Trophoblast cell (in vitro differentiated cells and primary cell): ENCODE results near the gene GTF2H2C.

ENCODE experiments used
- DNase-seq, 2 donors: peaks; one replicate each; pipeline ENCODE4 v3.0.0-alpha.2; 2016
- H2AFZ ChIP-seq: 2 replicates; pipeline ENCODE4 v1.6.1; 2013; ENCODE audit warnings: low read length, moderate library complexity, mild to moderate bottlenecking; ENCODE audit not compliant: insufficient read depth, poor library complexity
- H2AK5ac ChIP-seq: 2 replicates; pipeline ENCODE4 v1.6.1; 2013; ENCODE audit warnings: mild to moderate bottlenecking, low read length
- H2BK120ac ChIP-seq: 2 replicates; pipeline ENCODE4 v1.6.1; 2013; ENCODE audit warnings: low read length, mild to moderate bottlenecking, moderate library complexity; ENCODE audit not compliant: insufficient read depth, poor library complexity
- H2BK12ac ChIP-seq: 2 replicates; pipeline ENCODE4 v1.6.1; 2013; ENCODE audit warnings: mild to moderate bottlenecking, low read length, moderate library complexity
- H2BK5ac ChIP-seq: 2 replicates; pipeline ENCODE4 v1.6.1; 2013; ENCODE audit warnings: low read length, low read depth, moderate library complexity, mild to moderate bottlenecking; ENCODE audit not compliant: poor library complexity
- H3K14ac ChIP-seq: 2 replicates; pipeline ENCODE4 v1.6.1; 2013; ENCODE audit warnings: mild to moderate bottlenecking, low read length
- H3K18ac ChIP-seq: 2 replicates; pipeline ENCODE4 v1.6.1; 2013; ENCODE audit warnings: mild to moderate bottlenecking, low read length
- H3K23ac ChIP-seq: 2 replicates; pipeline ENCODE4 v1.6.1; 2013; ENCODE audit warnings: low read length
- H3K27ac ChIP-seq: 2 replicates; pipeline ENCODE4 v1.5.1; 2013; ENCODE audit warnings: low read depth, mild to moderate bottlenecking, inconsistent platforms, low read length, moderate library complexity
- H3K27me3 ChIP-seq: 2 replicates; pipeline ENCODE4 v1.6.1; 2013; ENCODE audit warnings: inconsistent platforms, mild to moderate bottlenecking, low read length, moderate library complexity; ENCODE audit not compliant: insufficient read depth
- H3K36me3 ChIP-seq, 2 experiments: 1 replicate in 1 of 2; 2 replicates in 1 of 2; pipeline ENCODE4 v1.6.1; 2013; ENCODE audit warnings: low read length in 2 of 2, mild to moderate bottlenecking in 2 of 2, moderate library complexity in 1 of 2; ENCODE audit not compliant: insufficient read depth in 2 of 2, control insufficient read depth in 1 of 2
- H3K4ac ChIP-seq: 2 replicates; pipeline ENCODE4 v1.6.1; 2013; ENCODE audit warnings: low read depth, mild to moderate bottlenecking, low read length, moderate library complexity
- H3K4me1 ChIP-seq, 2 experiments: 1 replicate in 1 of 2; 2 replicates in 1 of 2; pipeline ENCODE4 v1.6.1; 2013; ENCODE audit warnings: low read length in 2 of 2, mild to moderate bottlenecking in 2 of 2, moderate library complexity in 1 of 2; ENCODE audit not compliant: insufficient read depth in 2 of 2, control insufficient read depth in 1 of 2
- H3K4me2 ChIP-seq: 2 replicates; pipeline ENCODE4 v1.6.1; 2013; ENCODE audit warnings: inconsistent platforms, mild to moderate bottlenecking, low read length, moderate library complexity
- H3K4me3 ChIP-seq: 2 replicates; pipeline ENCODE4 v1.5.1; 2013; ENCODE audit warnings: mild to moderate bottlenecking, low read depth, low read length, inconsistent platforms
- H3K79me1 ChIP-seq: one replicate; pipeline ENCODE4 v1.6.1; 2013; ENCODE audit warnings: low read length
- H3K79me2 ChIP-seq: 2 replicates; pipeline ENCODE4 v1.6.1; 2013; ENCODE audit warnings: low read length, mild to moderate bottlenecking; ENCODE audit not compliant: control insufficient read depth, insufficient read depth, poor library complexity
- H3K9ac ChIP-seq: 2 replicates; pipeline ENCODE4 v1.6.1; 2013; ENCODE audit warnings: mild to moderate bottlenecking, low read length
- H3K9me3 ChIP-seq: 2 replicates; pipeline ENCODE4 v1.6.1; 2013; ENCODE audit warnings: low read depth, mild to moderate bottlenecking, control low read depth, inconsistent platforms, low read length; ENCODE audit not compliant: insufficient read depth
- H4K12ac ChIP-seq: 2 replicates; pipeline ENCODE4 v1.6.1; 2013; ENCODE audit warnings: low read depth, mild to moderate bottlenecking, low read length, moderate library complexity
- H4K8ac ChIP-seq: 2 replicates; pipeline ENCODE4 v1.6.1; 2013; ENCODE audit warnings: low read depth, mild to moderate bottlenecking, low read length, moderate library complexity
- H4K91ac ChIP-seq: one replicate; pipeline ENCODE4 v1.6.1; 2013; ENCODE audit warnings: low read depth, mild to moderate bottlenecking, low read length, moderate library complexity
- WGBS: extraction: QIAGEN DNeasy Blood & Tissue Kit; methylation state at CpG from one replicate; pipeline ENCODE4 v1.1.7; 2013; ENCODE audit warnings: missing lambda C conversion rate; ENCODE audit not compliant: insufficient read length, insufficient coverage; ENCODE audit errors: extremely low coverage; 5-methylcytosine and 5-hydroxymethylcytosine counted together

Gene GTF2H2C

DNA sequence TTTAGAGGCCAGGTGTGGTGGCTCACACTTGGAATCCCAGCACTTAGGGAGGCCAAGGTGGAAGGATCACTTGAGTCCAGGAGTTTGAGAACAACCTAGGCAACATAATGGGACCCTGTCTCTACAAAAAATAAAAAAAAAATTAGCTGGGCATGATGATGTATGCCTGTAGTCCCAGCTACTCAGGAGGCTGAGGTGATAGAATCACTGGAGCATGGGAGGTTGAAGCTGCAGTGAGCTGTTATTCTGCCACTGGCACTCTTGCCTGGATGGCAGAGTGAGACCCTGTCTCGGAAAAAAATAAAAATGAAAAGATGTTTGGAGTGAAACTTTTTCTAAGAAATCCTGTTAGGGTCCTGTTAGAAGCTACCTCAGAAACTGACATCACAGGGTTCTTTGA lies 43.2 kb upstream of the GTF2H2C start:
- no peaks in the 10 kb centered on the region for H3K79me2 ChIP-seq
- H3K18ac ChIP-seq, result no peak overlapping the region
- no peak overlapping the region for H2AFZ ChIP-seq
- H2BK12ac ChIP-seq, result no peak overlapping the region
- no peaks in the 10 kb centered on the region for H3K27me3 ChIP-seq
- DNase-seq, result no peak
- H3K23ac ChIP-seq, result no peak overlapping the region
- H2BK5ac ChIP-seq, result no peak overlapping the region
- no peaks in the 10 kb centered on the region for H3K79me1 ChIP-seq
- no peak overlapping the region for H4K8ac ChIP-seq
- no peak overlapping the region for H3K4ac ChIP-seq
- H4K12ac ChIP-seq, result no peak overlapping the region
- no peak overlapping the region for H3K4me2 ChIP-seq
- H3K14ac ChIP-seq, result no peak overlapping the region
- no peak overlapping the region for H2BK120ac ChIP-seq
- H3K27ac ChIP-seq, result no peak overlapping the region
- no peaks in the 10 kb centered on the region for H3K9me3 ChIP-seq
- peaks cover 0 to 3% of the 10 kb centered on the region in 2 experiments for H3K4me1 ChIP-seq
- no peak overlapping the region for H3K9ac ChIP-seq
- WGBS, result no CpG with 5 or more reads among the region's 1 CpG
- no peaks in the 10 kb centered on the region for H3K36me3 ChIP-seq
- no peak overlapping the region for H4K91ac ChIP-seq
- no peak overlapping the region for H3K4me3 ChIP-seq
- no peak overlapping the region for H2AK5ac ChIP-seq

DNA sequence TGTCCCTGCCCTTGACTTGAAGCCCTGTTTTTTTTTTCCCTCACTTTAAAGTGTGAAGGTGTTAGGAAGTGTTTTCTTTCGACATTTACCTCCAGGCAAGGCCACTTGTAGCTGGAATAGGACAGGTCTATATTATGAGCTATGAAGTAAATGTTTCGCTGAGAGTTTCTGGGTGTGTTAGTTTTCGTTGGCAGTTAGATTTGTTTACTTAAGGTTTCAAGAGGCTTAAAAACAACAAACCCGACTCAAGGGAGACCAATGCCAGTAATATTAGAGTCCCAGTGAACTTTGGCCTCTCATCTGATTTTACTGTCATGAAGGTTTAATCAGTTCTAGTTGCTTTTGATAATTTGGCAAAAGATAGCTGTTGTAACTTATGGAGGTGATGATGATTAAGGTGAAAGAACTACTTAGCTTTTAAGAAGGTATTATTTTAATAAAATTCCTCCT lies 42.2 kb upstream of the GTF2H2C start:
- no peak for DNase-seq
- H3K9me3 ChIP-seq, result no peaks in the 10 kb centered on the region
- H3K27ac ChIP-seq, result no peak overlapping the region
- no peak overlapping the region for H4K91ac ChIP-seq
- no peak overlapping the region for H3K18ac ChIP-seq
- H3K23ac ChIP-seq, result no peak overlapping the region
- H3K36me3 ChIP-seq, result no peaks in the 10 kb centered on the region
- no peak overlapping the region for H2BK5ac ChIP-seq
- H3K4me1 ChIP-seq, result peaks cover 0 to 3% of the 10 kb centered on the region in 2 experiments
- H3K4me2 ChIP-seq, result no peak overlapping the region
- no peak overlapping the region for H3K4me3 ChIP-seq
- no peak overlapping the region for H3K4ac ChIP-seq
- no peak overlapping the region for H2BK120ac ChIP-seq
- H3K14ac ChIP-seq, result no peak overlapping the region
- WGBS, result no CpG with 5 or more reads among the region's 4 CpGs
- no peak overlapping the region for H4K8ac ChIP-seq
- no peaks in the 10 kb centered on the region for H3K79me2 ChIP-seq
- no peak overlapping the region for H2AK5ac ChIP-seq
- H3K27me3 ChIP-seq, result no peaks in the 10 kb centered on the region
- no peak overlapping the region for H3K9ac ChIP-seq
- H3K79me1 ChIP-seq, result no peaks in the 10 kb centered on the region
- no peak overlapping the region for H2BK12ac ChIP-seq
- no peak overlapping the region for H2AFZ ChIP-seq
- no peak overlapping the region for H4K12ac ChIP-seq

DNA sequence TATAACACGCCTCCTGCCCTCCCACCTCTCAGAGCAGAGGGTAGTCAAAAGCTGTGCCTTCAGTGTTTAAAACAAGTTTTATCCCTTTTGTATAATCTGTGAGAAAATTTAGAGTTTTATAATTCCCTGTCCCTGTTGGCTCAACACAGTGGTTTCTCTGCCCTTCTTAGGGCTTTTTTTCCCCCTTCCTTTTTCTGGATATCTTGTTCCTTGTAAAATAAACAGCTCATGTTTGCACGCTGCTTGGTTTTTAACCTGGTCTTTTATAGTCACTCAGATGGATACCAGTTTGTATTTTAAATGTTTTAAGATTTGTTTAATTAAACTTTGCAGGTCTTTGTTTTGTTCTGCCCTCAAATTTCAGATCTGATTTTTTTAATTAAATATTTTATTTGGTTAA lies 40.7 kb upstream of the GTF2H2C start:
- H3K27ac ChIP-seq, result no peak overlapping the region
- no peaks in the 10 kb centered on the region for H3K27me3 ChIP-seq
- H3K14ac ChIP-seq, result no peak overlapping the region
- H3K79me2 ChIP-seq, result no peaks in the 10 kb centered on the region
- no peak overlapping the region for H2BK12ac ChIP-seq
- no peak overlapping the region for H2AFZ ChIP-seq
- H3K79me1 ChIP-seq, result no peaks in the 10 kb centered on the region
- no peak overlapping the region for H2BK5ac ChIP-seq
- no peak overlapping the region for H3K4me2 ChIP-seq
- no peak overlapping the region for H4K91ac ChIP-seq
- H3K4me3 ChIP-seq, result no peak overlapping the region
- WGBS, result no CpG with 5 or more reads among the region's 2 CpGs
- no peak overlapping the region for H3K23ac ChIP-seq
- H3K18ac ChIP-seq, result no peak overlapping the region
- no peak overlapping the region for H2BK120ac ChIP-seq
- no peak for DNase-seq
- no peaks in the 10 kb centered on the region for H3K9me3 ChIP-seq
- H2AK5ac ChIP-seq, result no peak overlapping the region
- no peaks in the 10 kb centered on the region for H3K4me1 ChIP-seq
- H4K12ac ChIP-seq, result no peak overlapping the region
- no peaks in the 10 kb centered on the region for H3K36me3 ChIP-seq
- no peak overlapping the region for H3K4ac ChIP-seq
- no peak overlapping the region for H3K9ac ChIP-seq
- no peak overlapping the region for H4K8ac ChIP-seq

GRCh38 chr5:69522035-69522434 lies 38.0 kb upstream of the GTF2H2C start:
- Histone ChIP-seq H3K4ac (no peak overlapping the region), H3K9ac (no peak overlapping the region), H3K9me3 (no peaks in the 10 kb centered on the region), H3K18ac (no peak overlapping the region), H3K4me2 (no peak overlapping the region), H2BK5ac (no peak overlapping the region), H3K4me3 (no peak overlapping the region), H2BK120ac (no peak overlapping the region), H4K91ac (no peak overlapping the region), H4K8ac (no peak overlapping the region), H3K79me2 (no peaks in the 10 kb centered on the region), H4K12ac (no peak overlapping the region), H3K4me1 (peaks cover under 1% of the 10 kb centered on the region in 2 experiments), H2AK5ac (no peak overlapping the region), H3K27ac (no peak overlapping the region), H3K79me1 (no peaks in the 10 kb centered on the region), H3K27me3 (no peaks in the 10 kb centered on the region), H2AFZ (no peak overlapping the region), H3K23ac (no peak overlapping the region), H3K14ac (no peak overlapping the region), H2BK12ac (no peak overlapping the region), H3K36me3 (no peaks in the 10 kb centered on the region)
- no CpG with 5 or more reads among the region's 3 CpGs for WGBS
- no peak for DNase-seq
